Measurements from ENCODE around the gene TXNRD2. TPM values are rescaled to one million over a fixed set of nuclear protein-coding genes. Genes with fewer than 3 reads are reported as not detected.

TXNRD2 gene
- total and polyA plus RNA-seq, 2 experiments from 2014 or later: 11.2 to 12.4 TPM

DNA sequence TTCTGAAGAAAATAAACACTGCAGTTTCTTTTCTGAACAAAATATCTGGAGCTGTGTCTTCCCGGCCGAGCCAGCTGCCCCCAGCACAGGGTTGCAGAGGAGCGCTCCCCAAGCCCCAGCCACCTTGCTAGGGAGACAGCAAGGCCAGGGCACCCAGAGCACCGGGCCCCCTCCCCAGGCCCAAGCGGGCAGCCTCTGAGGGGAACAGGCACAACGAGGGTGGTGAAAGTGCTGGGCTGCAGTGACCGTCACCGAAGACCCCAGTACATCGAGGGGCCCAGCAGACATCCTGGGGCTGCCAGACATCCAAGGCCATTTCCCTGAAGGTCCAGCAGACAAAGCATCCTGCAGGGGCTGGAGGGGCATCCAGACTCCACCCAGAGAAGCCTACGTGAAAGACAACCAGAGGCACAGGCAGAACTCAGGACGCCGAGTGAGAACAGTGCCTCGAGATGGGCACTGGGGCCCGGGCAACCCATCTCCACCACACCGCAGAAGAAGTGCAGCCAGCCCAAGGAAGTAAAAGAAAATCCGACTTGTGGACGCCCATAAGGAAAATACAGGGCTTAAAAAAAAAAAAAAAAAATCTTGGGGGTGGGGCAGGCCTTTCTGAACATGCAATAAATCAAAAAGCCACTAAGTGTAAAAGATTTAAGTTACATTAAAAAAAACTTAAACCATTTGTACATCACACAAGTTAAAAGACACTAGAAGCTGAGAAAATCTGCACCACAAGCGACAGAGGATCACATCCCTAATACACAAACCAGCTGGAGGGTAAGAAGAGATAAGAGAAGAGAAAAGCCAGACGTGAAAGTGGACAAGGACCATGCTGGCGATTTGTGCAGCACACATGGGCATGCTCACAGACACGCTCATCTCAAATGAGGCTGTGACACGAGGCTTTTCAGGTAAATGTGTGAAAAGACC is 36.0 kb downstream of the TXNRD2 start:
- no peak overlapping the region for H3K4me3 Mint-ChIP-seq
- TF ChIP-seq, protein P1, sequence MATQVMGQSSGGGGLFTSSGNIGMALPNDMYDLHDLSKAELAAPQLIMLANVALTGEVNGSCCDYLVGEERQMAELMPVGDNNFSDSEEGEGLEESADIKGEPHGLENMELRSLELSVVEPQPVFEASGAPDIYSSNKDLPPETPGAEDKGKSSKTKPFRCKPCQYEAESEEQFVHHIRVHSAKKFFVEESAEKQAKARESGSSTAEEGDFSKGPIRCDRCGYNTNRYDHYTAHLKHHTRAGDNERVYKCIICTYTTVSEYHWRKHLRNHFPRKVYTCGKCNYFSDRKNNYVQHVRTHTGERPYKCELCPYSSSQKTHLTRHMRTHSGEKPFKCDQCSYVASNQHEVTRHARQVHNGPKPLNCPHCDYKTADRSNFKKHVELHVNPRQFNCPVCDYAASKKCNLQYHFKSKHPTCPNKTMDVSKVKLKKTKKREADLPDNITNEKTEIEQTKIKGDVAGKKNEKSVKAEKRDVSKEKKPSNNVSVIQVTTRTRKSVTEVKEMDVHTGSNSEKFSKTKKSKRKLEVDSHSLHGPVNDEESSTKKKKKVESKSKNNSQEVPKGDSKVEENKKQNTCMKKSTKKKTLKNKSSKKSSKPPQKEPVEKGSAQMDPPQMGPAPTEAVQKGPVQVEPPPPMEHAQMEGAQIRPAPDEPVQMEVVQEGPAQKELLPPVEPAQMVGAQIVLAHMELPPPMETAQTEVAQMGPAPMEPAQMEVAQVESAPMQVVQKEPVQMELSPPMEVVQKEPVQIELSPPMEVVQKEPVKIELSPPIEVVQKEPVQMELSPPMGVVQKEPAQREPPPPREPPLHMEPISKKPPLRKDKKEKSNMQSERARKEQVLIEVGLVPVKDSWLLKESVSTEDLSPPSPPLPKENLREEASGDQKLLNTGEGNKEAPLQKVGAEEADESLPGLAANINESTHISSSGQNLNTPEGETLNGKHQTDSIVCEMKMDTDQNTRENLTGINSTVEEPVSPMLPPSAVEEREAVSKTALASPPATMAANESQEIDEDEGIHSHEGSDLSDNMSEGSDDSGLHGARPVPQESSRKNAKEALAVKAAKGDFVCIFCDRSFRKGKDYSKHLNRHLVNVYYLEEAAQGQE (IDR thresholded peaks at IDR 0.05; ENCODE audit: unreplicated experiment): no peak
- TF ChIP-seq, protein P2, sequence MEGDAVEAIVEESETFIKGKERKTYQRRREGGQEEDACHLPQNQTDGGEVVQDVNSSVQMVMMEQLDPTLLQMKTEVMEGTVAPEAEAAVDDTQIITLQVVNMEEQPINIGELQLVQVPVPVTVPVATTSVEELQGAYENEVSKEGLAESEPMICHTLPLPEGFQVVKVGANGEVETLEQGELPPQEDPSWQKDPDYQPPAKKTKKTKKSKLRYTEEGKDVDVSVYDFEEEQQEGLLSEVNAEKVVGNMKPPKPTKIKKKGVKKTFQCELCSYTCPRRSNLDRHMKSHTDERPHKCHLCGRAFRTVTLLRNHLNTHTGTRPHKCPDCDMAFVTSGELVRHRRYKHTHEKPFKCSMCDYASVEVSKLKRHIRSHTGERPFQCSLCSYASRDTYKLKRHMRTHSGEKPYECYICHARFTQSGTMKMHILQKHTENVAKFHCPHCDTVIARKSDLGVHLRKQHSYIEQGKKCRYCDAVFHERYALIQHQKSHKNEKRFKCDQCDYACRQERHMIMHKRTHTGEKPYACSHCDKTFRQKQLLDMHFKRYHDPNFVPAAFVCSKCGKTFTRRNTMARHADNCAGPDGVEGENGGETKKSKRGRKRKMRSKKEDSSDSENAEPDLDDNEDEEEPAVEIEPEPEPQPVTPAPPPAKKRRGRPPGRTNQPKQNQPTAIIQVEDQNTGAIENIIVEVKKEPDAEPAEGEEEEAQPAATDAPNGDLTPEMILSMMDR (conservative IDR thresholded peaks at IDR 0.05; ENCODE audit: low read depth in 2 of 2): no peak
- TF ChIP-seq ZNF114 (CRISPR knock-in tag; IDR thresholded peaks at IDR 0.05) (no peak), EZH2phosphoT487 (IDR thresholded peaks at IDR 0.05; ENCODE audit: unreplicated experiment) (no peak), STAT1 (IDR thresholded peaks at IDR 0.05; ENCODE audit: unreplicated experiment) (no peak), CREB1 (CRISPR knock-in tag; IDR thresholded peaks at IDR 0.05; ENCODE audit: low read depth) (no peak), EZH2 (IDR thresholded peaks at IDR 0.05; ENCODE audit: low read depth, unreplicated experiment) (no peak)
- TF ChIP-seq, protein P3, sequence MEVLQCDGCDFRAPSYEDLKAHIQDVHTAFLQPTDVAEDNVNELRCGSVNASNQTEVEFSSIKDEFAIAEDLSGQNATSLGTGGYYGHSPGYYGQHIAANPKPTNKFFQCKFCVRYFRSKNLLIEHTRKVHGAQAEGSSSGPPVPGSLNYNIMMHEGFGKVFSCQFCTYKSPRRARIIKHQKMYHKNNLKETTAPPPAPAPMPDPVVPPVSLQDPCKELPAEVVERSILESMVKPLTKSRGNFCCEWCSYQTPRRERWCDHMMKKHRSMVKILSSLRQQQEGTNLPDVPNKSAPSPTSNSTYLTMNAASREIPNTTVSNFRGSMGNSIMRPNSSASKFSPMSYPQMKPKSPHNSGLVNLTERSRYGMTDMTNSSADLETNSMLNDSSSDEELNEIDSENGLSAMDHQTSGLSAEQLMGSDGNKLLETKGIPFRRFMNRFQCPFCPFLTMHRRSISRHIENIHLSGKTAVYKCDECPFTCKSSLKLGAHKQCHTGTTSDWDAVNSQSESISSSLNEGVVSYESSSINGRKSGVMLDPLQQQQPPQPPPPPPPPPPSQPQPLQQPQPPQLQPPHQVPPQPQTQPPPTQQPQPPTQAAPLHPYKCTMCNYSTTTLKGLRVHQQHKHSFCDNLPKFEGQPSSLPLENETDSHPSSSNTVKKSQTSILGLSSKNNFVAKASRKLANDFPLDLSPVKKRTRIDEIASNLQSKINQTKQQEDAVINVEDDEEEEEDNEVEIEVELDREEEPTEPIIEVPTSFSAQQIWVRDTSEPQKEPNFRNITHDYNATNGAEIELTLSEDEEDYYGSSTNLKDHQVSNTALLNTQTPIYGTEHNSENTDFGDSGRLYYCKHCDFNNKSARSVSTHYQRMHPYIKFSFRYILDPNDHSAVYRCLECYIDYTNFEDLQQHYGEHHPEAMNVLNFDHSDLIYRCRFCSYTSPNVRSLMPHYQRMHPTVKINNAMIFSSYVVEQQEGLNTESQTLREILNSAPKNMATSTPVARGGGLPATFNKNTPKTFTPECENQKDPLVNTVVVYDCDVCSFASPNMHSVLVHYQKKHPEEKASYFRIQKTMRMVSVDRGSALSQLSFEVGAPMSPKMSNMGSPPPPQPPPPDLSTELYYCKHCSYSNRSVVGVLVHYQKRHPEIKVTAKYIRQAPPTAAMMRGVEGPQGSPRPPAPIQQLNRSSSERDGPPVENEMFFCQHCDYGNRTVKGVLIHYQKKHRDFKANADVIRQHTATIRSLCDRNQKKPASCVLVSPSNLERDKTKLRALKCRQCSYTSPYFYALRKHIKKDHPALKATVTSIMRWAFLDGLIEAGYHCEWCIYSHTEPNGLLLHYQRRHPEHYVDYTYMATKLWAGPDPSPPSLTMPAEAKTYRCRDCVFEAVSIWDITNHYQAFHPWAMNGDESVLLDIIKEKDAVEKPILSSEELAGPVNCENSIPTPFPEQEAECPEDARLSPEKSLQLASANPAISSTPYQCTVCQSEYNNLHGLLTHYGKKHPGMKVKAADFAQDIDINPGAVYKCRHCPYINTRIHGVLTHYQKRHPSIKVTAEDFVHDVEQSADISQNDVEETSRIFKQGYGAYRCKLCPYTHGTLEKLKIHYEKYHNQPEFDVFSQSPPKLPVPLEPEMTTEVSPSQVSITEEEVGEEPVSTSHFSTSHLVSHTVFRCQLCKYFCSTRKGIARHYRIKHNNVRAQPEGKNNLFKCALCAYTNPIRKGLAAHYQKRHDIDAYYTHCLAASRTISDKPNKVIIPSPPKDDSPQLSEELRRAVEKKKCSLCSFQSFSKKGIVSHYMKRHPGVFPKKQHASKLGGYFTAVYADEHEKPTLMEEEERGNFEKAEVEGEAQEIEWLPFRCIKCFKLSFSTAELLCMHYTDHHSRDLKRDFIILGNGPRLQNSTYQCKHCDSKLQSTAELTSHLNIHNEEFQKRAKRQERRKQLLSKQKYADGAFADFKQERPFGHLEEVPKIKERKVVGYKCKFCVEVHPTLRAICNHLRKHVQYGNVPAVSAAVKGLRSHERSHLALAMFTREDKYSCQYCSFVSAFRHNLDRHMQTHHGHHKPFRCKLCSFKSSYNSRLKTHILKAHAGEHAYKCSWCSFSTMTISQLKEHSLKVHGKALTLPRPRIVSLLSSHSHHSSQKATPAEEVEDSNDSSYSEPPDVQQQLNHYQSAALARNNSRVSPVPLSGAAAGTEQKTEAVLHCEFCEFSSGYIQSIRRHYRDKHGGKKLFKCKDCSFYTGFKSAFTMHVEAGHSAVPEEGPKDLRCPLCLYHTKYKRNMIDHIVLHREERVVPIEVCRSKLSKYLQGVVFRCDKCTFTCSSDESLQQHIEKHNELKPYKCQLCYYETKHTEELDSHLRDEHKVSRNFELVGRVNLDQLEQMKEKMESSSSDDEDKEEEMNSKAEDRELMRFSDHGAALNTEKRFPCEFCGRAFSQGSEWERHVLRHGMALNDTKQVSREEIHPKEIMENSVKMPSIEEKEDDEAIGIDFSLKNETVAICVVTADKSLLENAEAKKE (CRISPR knock-in tag; IDR thresholded peaks at IDR 0.05): no peak
- Histone ChIP-seq H3K4me2 (no peak overlapping the region), H3K36me3 (ENCODE audit: insufficient read depth) (no peaks in the 10 kb centered on the region), H3F3A (replicated peaks; ENCODE audit: low read depth) (0 out of 2 replicates have a peak, but pooled peaks cover 2% of the 10 kb centered on the region), H3K79me2 (replicated peaks; ENCODE audit: insufficient read depth) (no peaks in the 10 kb centered on the region), H3K27ac (ENCODE audit: low read depth) (no peak overlapping the region), H3K27me3 (ENCODE audit: insufficient read depth) (no peaks in the 10 kb centered on the region), H3K4me1 (ENCODE audit: insufficient read depth) (no peaks in the 10 kb centered on the region; the same call in 1 of the 2 replicates), H3K4me3 (no peak overlapping the region), H2AFZ (no peak overlapping the region), H4K20me1 (replicated peaks; ENCODE audit: insufficient read depth) (0 out of 2 replicates have a peak, but pooled peaks cover 3% of the 10 kb centered on the region), H3K9me2 (ENCODE audit: insufficient read depth) (no peaks in the 10 kb centered on the region)
- no peak overlapping the region for H3K27ac Mint-ChIP-seq
- peaks cover 9% of the 10 kb centered on the region for H3K27me3 Mint-ChIP-seq (ENCODE audit: insufficient read depth, low read depth, poor library complexity)
- peaks cover 3% of the 10 kb centered on the region; the same call in 1 of the 3 replicates for H3K9me3 Mint-ChIP-seq
- peaks cover 22% of the 10 kb centered on the region for H3K4me1 Mint-ChIP-seq
- peaks cover 3% of the 10 kb centered on the region; the same call in 1 of the 3 replicates for H3K36me3 Mint-ChIP-seq (ENCODE audit: low read depth)
- DNase-seq (ENCODE audit: low spot score) (no peak), ATAC-seq (no peak)
